M059J (cell line): ENCODE measurements around the gene ABO. TPM values are rescaled to one million over a fixed set of nuclear protein-coding genes. Genes with fewer than 3 reads are reported as not detected.
"Not testable (repeated sequence)": the region's sequence is repeated elsewhere in the genome, so short reads cannot be mapped to it uniquely, and the experiment has no call there.

ENCODE experiments used
- DNase-seq: peaks from one replicate; pipeline ENCODE4 v3.0.0-alpha.2; 2012; ENCODE audit warnings: low read depth
- total RNA-seq: library from RNA; depleted of rRNA; stranded (reverse); fragments of >200 nt; shearing (Covaris generic); gene quantifications from 2 replicates; pipeline ENCODE4 v1.2.3, GENCODE V29; 2014

The ABO gene
- total RNA-seq, 1 experiment from 2014 or later, result not detected

DNA sequence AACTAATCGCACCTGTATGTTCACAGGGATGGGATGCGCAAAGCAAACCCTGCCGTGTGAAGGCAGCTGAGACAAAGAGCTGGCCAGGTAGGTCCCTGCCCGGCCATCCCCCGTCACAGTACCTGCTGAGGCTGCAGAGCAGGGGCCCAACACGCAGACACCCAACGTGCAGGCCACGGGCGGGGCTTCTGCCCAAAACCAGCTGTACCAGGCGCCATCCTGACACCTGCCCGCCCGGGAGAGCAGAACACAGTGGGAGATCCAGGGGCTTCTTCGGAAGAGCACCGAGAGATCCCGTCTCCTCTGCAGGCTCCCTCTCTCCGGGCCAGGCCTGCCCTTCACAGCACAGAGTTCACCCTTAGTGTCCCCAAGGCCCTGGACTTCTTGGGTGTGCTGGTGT, 28.4 kb downstream of the ABO start:
- no peak for DNase-seq

- no peak for DNase-seq
Measured at GRCh38 chr9:133242991-133243390, 32.0 kb downstream of the ABO start.

DNA sequence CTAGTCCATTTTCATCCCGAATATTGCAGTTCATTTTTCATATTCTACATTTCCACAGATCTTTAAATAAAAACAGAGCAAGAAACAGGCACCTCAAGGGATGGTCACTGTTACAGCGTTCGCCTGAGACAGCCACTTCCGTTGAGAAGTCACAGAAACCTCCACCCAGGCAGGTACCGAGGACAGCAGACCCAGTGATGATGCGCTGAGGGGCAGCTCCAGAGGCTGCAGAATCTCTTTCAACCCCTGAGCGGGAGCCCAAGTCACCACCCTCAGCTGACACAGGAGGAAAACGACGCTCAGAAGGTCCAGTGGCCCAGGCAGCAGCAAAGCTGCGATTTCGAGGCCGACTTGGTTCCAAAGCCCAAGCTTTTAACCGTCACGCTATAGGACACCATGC, 32.8 kb downstream of the ABO start:
- no peak for DNase-seq

DNA sequence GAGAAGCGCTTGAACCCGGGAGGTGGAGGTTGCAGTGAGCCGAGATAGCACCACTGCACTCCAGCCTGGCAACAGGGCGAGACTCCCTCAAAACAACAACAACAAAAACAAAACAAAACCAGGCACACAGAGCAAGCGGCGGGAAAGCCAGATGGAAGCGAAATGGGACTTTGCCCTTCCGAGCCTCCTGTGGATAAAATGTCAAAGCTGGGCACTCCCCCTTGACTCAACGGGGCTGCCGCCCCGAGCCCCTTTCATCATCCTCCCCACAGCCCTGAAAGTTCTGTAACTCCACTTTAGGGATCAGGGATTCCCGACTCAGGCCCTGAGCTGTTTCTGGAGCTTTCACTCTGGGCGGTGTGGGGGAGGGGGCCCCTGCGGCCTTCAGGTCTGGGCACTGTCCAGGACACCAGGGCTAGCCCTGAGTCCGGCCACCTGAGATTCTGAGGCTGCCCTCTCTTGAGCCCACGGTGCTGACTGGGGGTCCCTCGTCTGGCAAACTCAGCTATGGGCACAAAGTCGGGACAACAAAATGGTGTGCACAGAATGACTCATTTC, 35.4 kb downstream of the ABO start:
- DNase-seq, result no peak

DNA sequence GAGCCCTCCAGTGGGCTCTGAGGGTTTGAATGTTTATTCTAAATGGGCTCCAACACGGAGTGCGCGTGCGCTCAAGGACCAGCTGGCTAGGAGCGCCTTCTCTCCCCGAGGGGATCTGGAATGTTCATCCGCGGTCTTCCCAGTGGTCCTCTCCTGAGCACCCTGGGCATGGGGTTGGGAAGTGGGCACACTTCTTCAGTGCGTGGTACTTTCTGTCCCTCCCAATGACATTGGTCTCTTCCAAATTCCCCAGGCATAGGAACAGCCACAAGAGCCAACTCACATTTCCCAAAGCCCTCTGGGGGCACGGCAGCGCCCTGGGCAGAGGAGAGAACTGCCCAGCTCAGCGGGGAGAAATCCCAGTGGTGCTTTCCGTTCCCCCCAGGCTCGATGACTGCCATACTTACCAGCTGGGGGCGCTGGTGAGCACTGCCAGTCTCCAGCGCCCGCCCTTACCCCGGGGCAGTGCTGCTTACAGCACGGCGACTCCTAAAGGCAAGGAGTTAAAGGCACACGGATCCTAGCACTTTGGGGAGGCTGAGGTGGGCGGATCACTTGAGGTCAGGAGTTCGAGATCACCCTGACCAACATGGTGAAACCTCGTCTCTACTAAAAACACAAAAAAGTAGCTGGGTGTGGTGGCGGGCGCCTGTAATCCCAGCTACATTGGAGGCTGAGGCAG, 36.0 kb downstream of the ABO start:
- DNase-seq, result peak; percentile 16

DNA sequence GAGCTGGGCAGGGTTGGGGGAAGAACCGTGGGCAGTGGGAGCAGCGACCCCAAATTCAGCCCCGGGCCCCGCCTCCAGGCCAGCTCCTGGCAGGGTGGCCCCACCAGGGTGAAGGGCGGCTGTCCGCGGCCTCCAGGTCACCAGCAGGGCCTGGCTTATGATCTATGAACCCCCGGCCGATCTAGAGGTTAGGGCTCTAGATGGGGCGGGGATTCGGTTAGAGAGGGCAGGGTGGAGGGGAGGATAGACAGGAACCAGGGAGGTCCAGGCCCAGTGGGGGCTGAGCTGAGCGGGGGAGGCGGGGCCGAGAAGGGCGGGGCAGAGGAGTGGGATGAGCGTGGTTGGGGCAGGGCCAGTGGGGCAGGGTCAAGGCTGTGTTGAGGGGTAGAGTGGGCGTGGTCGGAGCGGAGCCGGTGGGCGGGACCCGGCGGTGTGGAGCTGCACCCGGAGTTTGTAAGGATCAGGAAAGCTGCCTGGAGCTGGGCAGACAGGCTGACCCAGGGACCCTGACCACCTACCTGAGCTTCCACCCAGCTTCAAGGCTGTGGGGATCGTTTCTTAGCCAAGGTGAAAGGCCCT, 36.6 kb downstream of the ABO start:
- no peak for DNase-seq

- DNase-seq, result peak; percentile 67
Measured at GRCh38 chr9:133237035-133237731, 37.8 kb downstream of the ABO start.

- DNase-seq, result not testable (repeated sequence)
Measured at GRCh38 chr9:133236291-133237034, 38.5 kb downstream of the ABO start.

- no peak for DNase-seq
Measured at GRCh38 chr9:133235549-133236222, 39.3 kb downstream of the ABO start.

DNA sequence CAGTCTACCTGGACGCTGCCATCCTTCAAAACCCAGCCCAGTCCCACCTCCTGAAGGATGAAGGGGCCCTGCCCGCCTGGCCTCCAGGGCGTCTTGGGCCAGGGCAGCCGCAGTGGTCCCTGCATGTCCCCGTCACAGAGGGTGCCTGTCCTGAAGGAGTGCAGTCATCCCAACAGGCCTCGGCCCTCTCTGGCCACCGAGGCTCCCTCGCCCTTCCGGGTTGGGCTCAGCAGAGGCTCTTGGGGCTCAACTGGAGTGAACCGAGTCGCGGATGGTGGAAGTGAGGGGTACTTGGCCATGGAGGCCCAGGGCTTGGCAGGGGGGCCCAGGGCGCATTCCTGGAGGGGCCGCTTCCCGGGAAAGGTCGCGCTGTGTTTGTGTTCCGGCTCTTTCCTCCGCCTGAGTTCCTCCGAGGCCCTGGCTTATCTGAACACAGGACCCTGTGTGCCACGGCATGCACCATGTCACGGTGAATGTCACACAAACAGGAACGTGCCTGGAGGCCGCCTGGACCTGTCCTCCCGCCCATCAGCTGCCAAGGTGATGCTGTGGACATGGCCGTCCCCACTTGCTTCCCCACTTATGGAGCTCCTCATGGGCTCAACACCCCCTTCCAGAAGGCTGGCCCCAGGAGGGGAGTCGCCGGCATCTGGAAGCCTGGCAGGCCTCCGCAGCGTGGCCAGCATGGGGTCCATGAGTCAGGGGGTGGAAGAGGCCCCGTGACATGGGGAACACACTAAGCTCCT, 40.3 kb downstream of the ABO start:
- no peak for DNase-seq

DNA sequence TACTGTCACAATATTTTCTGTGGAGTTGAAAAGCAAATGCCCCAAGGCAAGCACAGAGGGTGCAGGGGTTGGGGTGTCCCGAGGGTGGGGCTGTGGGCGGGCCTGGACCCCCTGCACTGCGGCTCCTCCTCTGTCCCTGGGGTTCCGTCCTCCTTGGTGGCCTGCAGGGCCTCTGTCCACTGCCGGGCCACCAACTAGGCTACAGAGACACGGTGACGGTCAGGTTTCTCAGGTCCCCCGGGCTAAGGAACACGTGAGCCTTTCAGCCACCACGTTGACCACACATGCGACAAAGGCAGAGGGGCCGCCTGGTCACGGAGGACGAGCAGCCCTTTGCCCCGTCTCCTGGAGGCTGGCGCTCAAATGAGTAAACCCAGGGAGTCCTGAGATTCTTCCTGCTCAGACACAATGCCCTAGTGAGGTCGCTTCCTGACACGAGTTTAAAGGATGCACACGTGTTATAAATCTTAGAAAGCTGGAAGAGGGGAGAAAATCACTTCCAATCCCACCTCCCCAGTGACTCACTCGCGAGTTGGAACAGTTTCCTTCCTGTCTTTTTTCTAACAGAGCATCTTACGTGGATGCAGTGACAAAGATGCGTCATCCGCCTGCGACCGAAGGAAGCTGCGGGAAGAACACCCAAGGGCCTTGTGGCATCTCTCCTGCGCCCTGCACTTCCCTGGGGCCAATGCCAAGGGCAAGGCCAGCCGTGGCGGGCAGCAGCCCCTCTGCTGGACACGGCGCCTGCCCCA, 41.1 kb downstream of the ABO start:
- no peak for DNase-seq

DNA sequence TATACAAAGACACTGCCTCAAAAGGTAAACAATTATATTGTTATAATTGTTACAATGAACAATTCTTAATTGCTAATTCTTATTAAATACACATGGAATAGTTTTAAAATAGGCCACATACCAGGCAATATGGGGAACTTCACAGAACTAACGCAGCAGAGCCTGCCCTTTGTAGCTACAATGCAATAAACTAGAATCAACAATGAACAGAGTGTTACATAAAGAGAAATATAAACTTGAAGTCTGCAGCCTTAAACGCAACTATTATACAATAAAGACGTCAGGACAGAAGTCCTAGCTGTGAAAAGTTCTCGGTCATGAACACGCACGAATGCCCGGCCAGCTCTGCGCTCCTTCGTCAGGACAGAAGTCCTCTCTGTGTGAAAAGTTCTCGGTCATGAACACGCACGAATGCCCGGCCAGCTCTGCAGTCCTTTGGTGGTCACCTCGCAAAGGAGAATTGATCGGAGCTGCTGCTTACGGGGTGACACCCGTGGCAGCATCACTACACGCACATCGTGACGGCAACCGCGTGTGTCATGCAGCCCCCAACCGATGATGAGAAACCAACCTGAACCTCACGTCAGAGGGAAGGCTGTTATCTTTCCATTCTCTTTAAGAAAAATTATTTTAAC, 43.0 kb downstream of the ABO start:
- DNase-seq, result not testable (repeated sequence)

DNA sequence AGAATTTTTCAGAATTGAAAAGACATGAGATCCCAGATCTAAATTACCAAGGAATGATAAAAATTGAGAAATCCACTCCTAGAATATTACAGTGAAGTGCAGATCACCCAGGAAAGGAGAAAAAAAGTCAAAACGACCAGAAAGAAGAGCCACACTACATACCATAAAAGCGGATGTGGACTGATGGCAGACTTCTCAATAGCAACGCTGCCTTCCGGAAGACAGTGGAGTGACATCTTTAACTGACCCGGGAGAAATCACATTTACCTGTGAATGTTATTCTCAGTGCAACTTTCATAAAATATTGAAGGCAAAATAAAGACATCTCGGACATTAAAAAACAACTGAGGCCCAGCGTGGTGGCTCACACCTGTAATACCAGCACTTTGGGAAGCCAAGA, 44.5 kb downstream of the ABO start:
- DNase-seq, result not testable (repeated sequence)

- no peak for DNase-seq
Measured at GRCh38 chr9:133230093-133230492, 44.9 kb downstream of the ABO start.

DNA sequence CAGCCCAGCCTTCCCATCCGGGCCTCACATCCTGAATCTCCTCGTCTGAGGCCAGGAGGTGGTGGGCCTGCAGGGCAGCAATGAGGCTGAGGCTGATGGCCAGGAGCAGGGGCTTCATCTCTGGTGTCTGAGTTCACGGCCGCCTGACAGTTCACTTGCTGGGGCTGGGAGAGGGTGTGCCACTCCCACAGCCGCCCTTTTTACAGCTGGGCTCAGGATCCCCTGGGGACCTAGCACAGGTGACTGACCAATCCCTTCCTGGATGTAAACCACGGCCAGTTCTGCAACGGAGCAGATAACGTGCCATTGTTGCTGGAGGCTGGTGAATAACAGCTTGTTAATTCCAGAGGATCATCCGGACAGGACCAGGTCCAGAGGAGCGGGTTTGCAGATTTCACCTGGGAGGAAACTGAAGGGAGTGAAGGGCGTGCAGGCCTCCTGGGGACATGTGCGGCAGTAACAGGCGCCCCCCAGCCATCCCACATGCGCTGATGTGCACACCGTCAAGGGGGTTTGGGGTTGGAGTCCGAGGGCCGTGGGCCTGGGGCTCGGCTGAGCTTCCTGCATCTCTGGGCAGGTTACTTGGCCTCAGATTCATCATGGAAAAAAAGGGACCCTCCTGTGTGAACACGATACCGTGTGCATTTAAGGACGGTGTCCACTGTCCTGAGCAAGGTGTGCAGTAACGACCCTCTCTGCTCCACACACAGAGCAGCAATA, 46.4 kb downstream of the ABO start:
- not testable (repeated sequence) for DNase-seq

DNA sequence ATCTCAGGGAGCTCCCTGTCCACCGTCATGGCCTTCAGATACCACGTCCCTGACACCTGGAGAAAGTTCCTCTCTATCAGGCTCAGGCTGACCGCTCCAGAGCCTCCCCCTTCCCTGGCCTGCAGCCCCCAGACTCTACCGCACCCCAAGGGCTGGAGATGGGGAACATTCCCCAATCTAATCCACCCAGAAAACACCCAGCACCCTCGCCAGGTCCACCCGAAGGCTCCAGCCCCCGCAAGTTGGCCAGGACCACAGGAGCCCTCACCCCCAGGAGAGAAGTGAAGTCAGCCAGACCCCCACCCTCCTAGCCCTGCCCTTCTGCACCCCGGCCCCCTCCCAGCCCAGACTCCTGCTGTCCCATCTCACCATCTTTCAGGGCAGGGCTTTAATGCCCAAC, 47.0 kb downstream of the ABO start:
- not testable (repeated sequence) for DNase-seq

- no peak for DNase-seq
Measured at GRCh38 chr9:133227242-133227860, 47.6 kb downstream of the ABO start.
